HepG2 (cell line): ENCODE measurements around the gene ANKRD34C. TPM values are rescaled to one million over a fixed set of nuclear protein-coding genes. Genes with fewer than 3 reads are reported as not detected.

Source experiments
- ARHGAP35 ChIP-seq: sonication (generic); formaldehyde crosslinking; IDR thresholded peaks from 2 replicates; pipeline ENCODE4 v1.9.0; 2022; ENCODE audit warnings: mild to moderate bottlenecking, inconsistent platforms, moderate library complexity, missing genetic modification reagents, borderline replicate concordance
- CCDC6 ChIP-seq: sonication (generic); formaldehyde crosslinking; IDR thresholded peaks from 2 replicates; pipeline ENCODE4 v1.8.1; 2022; ENCODE audit warnings: mild to moderate bottlenecking, missing genetic modification reagents, moderate library complexity
- CTCF ChIP-seq: sonication (generic); formaldehyde crosslinking; IDR thresholded peaks from 2 replicates; pipeline ENCODE4 v1.5.0; 2020; ENCODE audit warnings: mild to moderate bottlenecking, missing genetic modification reagents, moderate library complexity
- DPF2 ChIP-seq: sonication (generic); formaldehyde crosslinking; IDR thresholded peaks from 2 replicates; pipeline ENCODE4 v1.4.0; 2020; ENCODE audit warnings: mild to moderate bottlenecking, low read depth, missing genetic modification reagents, borderline replicate concordance
- ELF1 ChIP-seq: sonication (generic); formaldehyde crosslinking; IDR thresholded peaks from 2 replicates; pipeline ENCODE4 v1.4.0; 2020; ENCODE audit warnings: missing genetic modification reagents
- GABPB1 ChIP-seq: IDR thresholded peaks from 2 replicates; pipeline ENCODE4 v1.6.1; 2016; ENCODE audit warnings: mild to moderate bottlenecking, missing genetic modification reagents, moderate library complexity, missing compliant biosample characterization
- IRF1 ChIP-seq: sonication (generic); formaldehyde crosslinking; IDR thresholded peaks from 2 replicates; pipeline ENCODE4 v1.4.0; 2020; ENCODE audit warnings: low read depth, mild to moderate bottlenecking, missing genetic modification reagents
- KDM5A ChIP-seq: fragments of 200-600 bp; sonication (generic); IDR thresholded peaks from 2 replicates; pipeline ENCODE4 v1.7.0; 2018; ENCODE audit warnings: antibody characterized with exemption, mild to moderate bottlenecking, low read length, borderline replicate concordance
- MATR3 ChIP-seq: sonication (generic); formaldehyde crosslinking; IDR thresholded peaks from 2 replicates; pipeline ENCODE4 v1.4.0; 2020; ENCODE audit warnings: missing genetic modification reagents
- NR0B2 ChIP-seq: sonication (generic); formaldehyde crosslinking; IDR thresholded peaks from 2 replicates; pipeline ENCODE4 v1.4.0; 2020; ENCODE audit warnings: mild to moderate bottlenecking, missing genetic modification reagents
- PBX3 ChIP-seq: sonication (generic); formaldehyde crosslinking; IDR thresholded peaks from 2 replicates; pipeline ENCODE4 v1.8.1; 2023; ENCODE audit warnings: missing genetic modification reagents, inconsistent platforms, borderline replicate concordance
- POGZ ChIP-seq: sonication (generic); formaldehyde crosslinking; IDR thresholded peaks from 2 replicates; pipeline ENCODE4 v1.4.0; 2020; ENCODE audit warnings: mild to moderate bottlenecking, missing genetic modification reagents
- RAD51 ChIP-seq: fragments of 450-650 bp; IDR thresholded peaks from 2 replicates; pipeline ENCODE4 v1.6.1; 2016; ENCODE audit warnings: borderline replicate concordance
- RFX3 ChIP-seq: IDR thresholded peaks from 2 replicates; pipeline ENCODE4 v1.6.1; 2016; ENCODE audit warnings: missing biosample characterization, missing genetic modification reagents
- SRSF4 ChIP-seq: fragments of 200-400 bp; formaldehyde crosslinking; IDR thresholded peaks from one replicate; pipeline ENCODE4 v1.6.1; 2018; ENCODE audit warnings: mild to moderate bottlenecking, low read depth, low read length, moderate library complexity; ENCODE audit not compliant: poor library complexity, severe bottlenecking
- TIGD3 ChIP-seq: sonication (generic); formaldehyde crosslinking; IDR thresholded peaks from 2 replicates; pipeline ENCODE4 v1.5.1; 2020; ENCODE audit warnings: mild to moderate bottlenecking, missing genetic modification reagents, borderline replicate concordance
- ZNF354B ChIP-seq: sonication (generic); formaldehyde crosslinking; IDR thresholded peaks from 2 replicates; pipeline ENCODE4 v1.8.0; 2022; ENCODE audit warnings: mild to moderate bottlenecking, missing genetic modification reagents
- ZNF430 ChIP-seq: sonication (generic); formaldehyde crosslinking; IDR thresholded peaks from 2 replicates; pipeline ENCODE4 v1.9.0; 2021; ENCODE audit warnings: mild to moderate bottlenecking, missing genetic modification reagents
- ZNF713 ChIP-seq: sonication (generic); formaldehyde crosslinking; IDR thresholded peaks from 2 replicates; pipeline ENCODE4 v1.4.0; 2020; ENCODE audit warnings: mild to moderate bottlenecking, missing genetic modification reagents
- ZNF792 ChIP-seq: IDR thresholded peaks from 2 replicates; pipeline ENCODE4 v1.6.1; 2016
- ZNF800 ChIP-seq: sonication (generic); formaldehyde crosslinking; IDR thresholded peaks from 2 replicates; pipeline ENCODE4 v1.4.0; 2020; ENCODE audit warnings: missing genetic modification reagents
- polyA plus RNA-seq, 8 experiments: library from polyadenylated mRNA; depleted of rRNA in 3 of 8; stranded (reverse) in 7 of 8; unstranded in 1 of 8; fragments of >200 nt; fragmentation: Illumina TruSeq in 4 of 8; extraction: Trizol in 4 of 8; gene quantifications; 2 replicates each; pipeline versions ENCODE4 v1.2.1 to v1.2.3, GENCODE V29; 2011 to 2016; ENCODE audit warnings: low read depth in 4 of 8, missing spikeins in 1 of 8, mixed read lengths in 1 of 8; ENCODE audit not compliant: insufficient read depth in 1 of 8
- total RNA-seq, 5 experiments: library from RNA; depleted of rRNA; stranded (reverse); fragments of >200 nt; fragmentation: Illumina TruSeq; extraction: Trizol; gene quantifications; 2 replicates each; pipeline ENCODE4 v1.2.3, GENCODE V29; 2016; ENCODE audit warnings: low read depth in 1 of 5

The ANKRD34C gene
- total and polyA plus RNA-seq, 2 of the 13 experiments (the other 11 are each of a cell fraction or from before 2014, with no cell fraction given): not detected

GRCh38 chr15:79310985-79311900 is 28.7 kb downstream of the ANKRD34C start, which contains the start of gene TMED3 (continued):
- TF ChIP-seq CTCF (CRISPR knock-in tag): peak; percentile 74
- peak; percentile 66 for TF ChIP-seq POGZ (CRISPR knock-in tag)
- TF ChIP-seq MATR3 (CRISPR knock-in tag): no peak
- no peak for TF ChIP-seq RFX3 (CRISPR knock-in tag)
- peak; percentile 74; the same call in 1 of the 2 replicates for TF ChIP-seq ZNF713 (CRISPR knock-in tag)
- TF ChIP-seq GABPB1 (CRISPR knock-in tag): peak; percentile 89
- TF ChIP-seq ARHGAP35 (CRISPR knock-in tag): peak; percentile 40; the same call in 1 of the 2 replicates
- 0 out of 2 replicates have a peak, but pooled peaks have one; percentile 49 for TF ChIP-seq NR0B2 (CRISPR knock-in tag)
- peak; percentile 75; the same call in 1 of the 2 replicates for TF ChIP-seq ZNF354B (CRISPR knock-in tag)
- peak; percentile 50; the same call in 1 of the 2 replicates for TF ChIP-seq KDM5A
- no peak for TF ChIP-seq DPF2
- TF ChIP-seq ELF1 (CRISPR knock-in tag): peak; percentile 86
- TF ChIP-seq ZNF792: peak; percentile 68
- TF ChIP-seq RAD51: no peak
- no peak for TF ChIP-seq IRF1 (CRISPR knock-in tag)
- no peak for TF ChIP-seq SRSF4
- TF ChIP-seq CCDC6 (CRISPR knock-in tag): peak; percentile 59; the same call in 1 of the 2 replicates
- no peak; the same call in 1 of the 2 replicates for TF ChIP-seq PBX3
- no peak for TF ChIP-seq TIGD3
- TF ChIP-seq ZNF800 (CRISPR knock-in tag): peak; percentile 66
- peak; percentile 95 for TF ChIP-seq ZNF430 (CRISPR knock-in tag)
